H1 (cell line): ENCODE results near the gene ACACA. TPM values are rescaled to one million over a fixed set of nuclear protein-coding genes. Genes with fewer than 3 reads are reported as not detected.

Experiments
- CBX8 ChIP-seq: fragments of 300-800, 300-1000 bp; sonication (generic); IDR thresholded peaks from 2 replicates; pipeline ENCODE4 v1.7.1; 2016; ENCODE audit warnings: low read depth, low read length, borderline replicate concordance
- CTBP2 ChIP-seq: IDR thresholded peaks from 2 replicates; pipeline ENCODE4 v1.7.0; 2011; ENCODE audit warnings: borderline replicate concordance, mild to moderate bottlenecking, moderate library complexity, mixed read lengths, low read length; ENCODE audit not compliant: insufficient read depth, insufficient read length
- MAFK ChIP-seq: IDR thresholded peaks from 2 replicates; pipeline ENCODE4 v1.6.1; 2012; ENCODE audit warnings: low read depth, mild to moderate bottlenecking, improper control_type of control experiment, low read length
- RNF2 ChIP-seq: fragments of 200-900, 300-1000 bp; sonication (generic); IDR thresholded peaks from 2 replicates; pipeline ENCODE4 v1.7.1; 2016; ENCODE audit warnings: borderline replicate concordance, low read depth, mild to moderate bottlenecking, antibody characterized with exemption, low read length; ENCODE audit not compliant: poor library complexity, severe bottlenecking; ENCODE audit errors: missing control alignments
- SIX5 ChIP-seq: IDR thresholded peaks from 2 replicates; pipeline ENCODE4 v1.6.1; 2011; ENCODE audit warnings: mild to moderate bottlenecking, low read depth, low read length
- SP2 ChIP-seq: IDR thresholded peaks from 2 replicates; pipeline ENCODE4 v1.6.1; 2012; ENCODE audit warnings: mild to moderate bottlenecking, low read length, inconsistent platforms
- polyA plus RNA-seq, 7 experiments: library from polyadenylated mRNA; depleted of rRNA in 3 of 7; stranded (reverse) in 5 of 7; unstranded in 2 of 7; fragments of >200 nt in 5 of 7; fragments of 200-250 nt in 2 of 7; gene quantifications; 1 replicate in 5 of 7; 2 replicates in 1 of 7; 4 replicates in 1 of 7; pipeline versions ENCODE4 v1.2.1 to v1.2.3, GENCODE V29; 2011 to 2013; ENCODE audit warnings: missing spikeins in 2 of 7, mixed read lengths in 2 of 7
- total RNA-seq: library from RNA; stranded (reverse); fragmentation: NEBNext Ultra II Directional; extraction: Animal tissue kit (Norgen Biotek cat#: 25700); gene quantifications from 2 replicates; pipeline ENCODE4 v1.2.1, GENCODE V29; 2021
- TF ChIP-seq, protein P1 (sequence below): fragments of 300-600 bp; sonication (generic); IDR thresholded peaks from 2 replicates; pipeline ENCODE4 v1.7.1; 2012; ENCODE audit warnings: low read length, moderate library complexity, mild to moderate bottlenecking, inconsistent platforms; ENCODE audit not compliant: insufficient replicate concordance
- TF ChIP-seq, protein P2 (sequence below): IDR thresholded peaks from 2 replicates; pipeline ENCODE4 v1.6.1; 2012; ENCODE audit warnings: low read length, inconsistent platforms

Gene ACACA
- total and polyA plus RNA-seq, 2 of the 8 experiments (the other 6 are each of a cell fraction or from before 2014, with no cell fraction given): 74.0 to 160 TPM

- TF ChIP-seq, protein P1, sequence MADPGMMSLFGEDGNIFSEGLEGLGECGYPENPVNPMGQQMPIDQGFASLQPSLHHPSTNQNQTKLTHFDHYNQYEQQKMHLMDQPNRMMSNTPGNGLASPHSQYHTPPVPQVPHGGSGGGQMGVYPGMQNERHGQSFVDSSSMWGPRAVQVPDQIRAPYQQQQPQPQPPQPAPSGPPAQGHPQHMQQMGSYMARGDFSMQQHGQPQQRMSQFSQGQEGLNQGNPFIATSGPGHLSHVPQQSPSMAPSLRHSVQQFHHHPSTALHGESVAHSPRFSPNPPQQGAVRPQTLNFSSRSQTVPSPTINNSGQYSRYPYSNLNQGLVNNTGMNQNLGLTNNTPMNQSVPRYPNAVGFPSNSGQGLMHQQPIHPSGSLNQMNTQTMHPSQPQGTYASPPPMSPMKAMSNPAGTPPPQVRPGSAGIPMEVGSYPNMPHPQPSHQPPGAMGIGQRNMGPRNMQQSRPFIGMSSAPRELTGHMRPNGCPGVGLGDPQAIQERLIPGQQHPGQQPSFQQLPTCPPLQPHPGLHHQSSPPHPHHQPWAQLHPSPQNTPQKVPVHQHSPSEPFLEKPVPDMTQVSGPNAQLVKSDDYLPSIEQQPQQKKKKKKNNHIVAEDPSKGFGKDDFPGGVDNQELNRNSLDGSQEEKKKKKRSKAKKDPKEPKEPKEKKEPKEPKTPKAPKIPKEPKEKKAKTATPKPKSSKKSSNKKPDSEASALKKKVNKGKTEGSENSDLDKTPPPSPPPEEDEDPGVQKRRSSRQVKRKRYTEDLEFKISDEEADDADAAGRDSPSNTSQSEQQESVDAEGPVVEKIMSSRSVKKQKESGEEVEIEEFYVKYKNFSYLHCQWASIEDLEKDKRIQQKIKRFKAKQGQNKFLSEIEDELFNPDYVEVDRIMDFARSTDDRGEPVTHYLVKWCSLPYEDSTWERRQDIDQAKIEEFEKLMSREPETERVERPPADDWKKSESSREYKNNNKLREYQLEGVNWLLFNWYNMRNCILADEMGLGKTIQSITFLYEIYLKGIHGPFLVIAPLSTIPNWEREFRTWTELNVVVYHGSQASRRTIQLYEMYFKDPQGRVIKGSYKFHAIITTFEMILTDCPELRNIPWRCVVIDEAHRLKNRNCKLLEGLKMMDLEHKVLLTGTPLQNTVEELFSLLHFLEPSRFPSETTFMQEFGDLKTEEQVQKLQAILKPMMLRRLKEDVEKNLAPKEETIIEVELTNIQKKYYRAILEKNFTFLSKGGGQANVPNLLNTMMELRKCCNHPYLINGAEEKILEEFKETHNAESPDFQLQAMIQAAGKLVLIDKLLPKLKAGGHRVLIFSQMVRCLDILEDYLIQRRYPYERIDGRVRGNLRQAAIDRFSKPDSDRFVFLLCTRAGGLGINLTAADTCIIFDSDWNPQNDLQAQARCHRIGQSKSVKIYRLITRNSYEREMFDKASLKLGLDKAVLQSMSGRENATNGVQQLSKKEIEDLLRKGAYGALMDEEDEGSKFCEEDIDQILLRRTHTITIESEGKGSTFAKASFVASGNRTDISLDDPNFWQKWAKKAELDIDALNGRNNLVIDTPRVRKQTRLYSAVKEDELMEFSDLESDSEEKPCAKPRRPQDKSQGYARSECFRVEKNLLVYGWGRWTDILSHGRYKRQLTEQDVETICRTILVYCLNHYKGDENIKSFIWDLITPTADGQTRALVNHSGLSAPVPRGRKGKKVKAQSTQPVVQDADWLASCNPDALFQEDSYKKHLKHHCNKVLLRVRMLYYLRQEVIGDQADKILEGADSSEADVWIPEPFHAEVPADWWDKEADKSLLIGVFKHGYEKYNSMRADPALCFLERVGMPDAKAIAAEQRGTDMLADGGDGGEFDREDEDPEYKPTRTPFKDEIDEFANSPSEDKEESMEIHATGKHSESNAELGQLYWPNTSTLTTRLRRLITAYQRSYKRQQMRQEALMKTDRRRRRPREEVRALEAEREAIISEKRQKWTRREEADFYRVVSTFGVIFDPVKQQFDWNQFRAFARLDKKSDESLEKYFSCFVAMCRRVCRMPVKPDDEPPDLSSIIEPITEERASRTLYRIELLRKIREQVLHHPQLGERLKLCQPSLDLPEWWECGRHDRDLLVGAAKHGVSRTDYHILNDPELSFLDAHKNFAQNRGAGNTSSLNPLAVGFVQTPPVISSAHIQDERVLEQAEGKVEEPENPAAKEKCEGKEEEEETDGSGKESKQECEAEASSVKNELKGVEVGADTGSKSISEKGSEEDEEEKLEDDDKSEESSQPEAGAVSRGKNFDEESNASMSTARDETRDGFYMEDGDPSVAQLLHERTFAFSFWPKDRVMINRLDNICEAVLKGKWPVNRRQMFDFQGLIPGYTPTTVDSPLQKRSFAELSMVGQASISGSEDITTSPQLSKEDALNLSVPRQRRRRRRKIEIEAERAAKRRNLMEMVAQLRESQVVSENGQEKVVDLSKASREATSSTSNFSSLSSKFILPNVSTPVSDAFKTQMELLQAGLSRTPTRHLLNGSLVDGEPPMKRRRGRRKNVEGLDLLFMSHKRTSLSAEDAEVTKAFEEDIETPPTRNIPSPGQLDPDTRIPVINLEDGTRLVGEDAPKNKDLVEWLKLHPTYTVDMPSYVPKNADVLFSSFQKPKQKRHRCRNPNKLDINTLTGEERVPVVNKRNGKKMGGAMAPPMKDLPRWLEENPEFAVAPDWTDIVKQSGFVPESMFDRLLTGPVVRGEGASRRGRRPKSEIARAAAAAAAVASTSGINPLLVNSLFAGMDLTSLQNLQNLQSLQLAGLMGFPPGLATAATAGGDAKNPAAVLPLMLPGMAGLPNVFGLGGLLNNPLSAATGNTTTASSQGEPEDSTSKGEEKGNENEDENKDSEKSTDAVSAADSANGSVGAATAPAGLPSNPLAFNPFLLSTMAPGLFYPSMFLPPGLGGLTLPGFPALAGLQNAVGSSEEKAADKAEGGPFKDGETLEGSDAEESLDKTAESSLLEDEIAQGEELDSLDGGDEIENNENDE: no peak
- TF ChIP-seq MAFK (no peak), CBX8 (no peak), CTBP2 (no peak), RNF2 (no peak), SP2 (no peak), SIX5 (no peak)
- TF ChIP-seq, protein P2, sequence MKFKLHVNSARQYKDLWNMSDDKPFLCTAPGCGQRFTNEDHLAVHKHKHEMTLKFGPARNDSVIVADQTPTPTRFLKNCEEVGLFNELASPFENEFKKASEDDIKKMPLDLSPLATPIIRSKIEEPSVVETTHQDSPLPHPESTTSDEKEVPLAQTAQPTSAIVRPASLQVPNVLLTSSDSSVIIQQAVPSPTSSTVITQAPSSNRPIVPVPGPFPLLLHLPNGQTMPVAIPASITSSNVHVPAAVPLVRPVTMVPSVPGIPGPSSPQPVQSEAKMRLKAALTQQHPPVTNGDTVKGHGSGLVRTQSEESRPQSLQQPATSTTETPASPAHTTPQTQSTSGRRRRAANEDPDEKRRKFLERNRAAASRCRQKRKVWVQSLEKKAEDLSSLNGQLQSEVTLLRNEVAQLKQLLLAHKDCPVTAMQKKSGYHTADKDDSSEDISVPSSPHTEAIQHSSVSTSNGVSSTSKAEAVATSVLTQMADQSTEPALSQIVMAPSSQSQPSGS: no peak
Observed at GRCh38 chr17:37259030-37259735, 147.5 kb downstream of the ACACA start (continued).
